A549 (cell line): Measurements from ENCODE around the gene TMEM250. TPM values are rescaled to one million over a fixed set of nuclear protein-coding genes. Genes with fewer than 3 reads are reported as not detected.

ENCODE experiments used
- ATAC-seq, 2 experiments: fragments of 200-7000 bp in 1 of 2; fragments of >200 bp in 1 of 2; cut with Nextera tagmentation in 1 of 2; cut with Tn5 transposase in 1 of 2; 3 replicates each; pipeline versions ENCODE4 v1.8.0 to v1.9.1; 2018 to 2020; ENCODE audit warnings: mild to moderate bottlenecking in 1 of 2, moderate library complexity in 1 of 2
- CTCF ChIA-PET: fragments of 300-600 bp; sonication (Branson Sonifier 250); formaldehyde crosslinking; extraction: SDS; loops from one replicate; lab custom pipeline; 2021; ENCODE audit warnings: antibody characterized with exemption, inconsistent platforms; lab: Yijun Ruan, JAX
- POLR2A ChIA-PET: fragments of 350-600 bp; formaldehyde crosslinking; extraction: SDS; loops from one replicate; lab custom pipeline; 2021; ENCODE audit warnings: antibody characterized with exemption, inconsistent platforms; lab: Yijun Ruan, JAX
- DNase-seq, 2 experiments: peaks; one replicate each; pipeline versions ENCODE4 v3.0.0 to v3.0.0-alpha.2; 2011 to 2016; ENCODE audit warnings: low read depth in 1 of 2, low spot score in 1 of 2
- FAIRE-seq: peaks from 2 replicates; lab custom pipeline; 2011; peaks lifted over from hg19 to GRCh38; lab: Jason Lieb, UNC
- H3K27ac ChIP-seq, 2 experiments: fragments of >200 bp; sonication (Bioruptor Twin); formaldehyde crosslinking; 3 replicates each; pipeline ENCODE4 v1.5.1; 2016 to 2017
- H3K4me1 ChIP-seq: fragments of >200 bp; sonication (Bioruptor Twin); formaldehyde crosslinking; 3 replicates; pipeline ENCODE4 v1.6.1; 2016
- H3K4me2 ChIP-seq: fragments of >200 bp; sonication (Bioruptor Twin); formaldehyde crosslinking; 3 replicates; pipeline ENCODE4 v1.6.1; 2016
- H3K4me3 ChIP-seq: fragments of >200 bp; sonication (Bioruptor Twin); formaldehyde crosslinking; 3 replicates; pipeline ENCODE4 v1.5.1; 2016
- H3K9me3 ChIP-seq: fragments of >200 bp; sonication (Bioruptor Twin); formaldehyde crosslinking; 3 replicates; pipeline ENCODE4 v1.6.1; 2016
- BHLHE40 ChIP-seq: IDR thresholded peaks from 2 replicates; pipeline ENCODE4 v1.6.1; 2012; ENCODE audit warnings: low read depth, low read length, inconsistent platforms
- CBX2 ChIP-seq: fragments of 200-600 bp; sonication (generic); IDR thresholded peaks from 2 replicates; pipeline ENCODE4 v1.6.1; 2016; ENCODE audit warnings: low read depth, mild to moderate bottlenecking, borderline replicate concordance
- CHD2 ChIP-seq: fragments of 150-350 bp; IDR thresholded peaks from 2 replicates; pipeline ENCODE4 v1.6.1; 2014; ENCODE audit warnings: low read length; ENCODE audit not compliant: partially characterized antibody
- CHD4 ChIP-seq: fragments of 200-600 bp; sonication (generic); IDR thresholded peaks from 2 replicates; pipeline ENCODE4 v1.6.1; 2016; ENCODE audit warnings: antibody characterized with exemption, mild to moderate bottlenecking, borderline replicate concordance
- E2F6 ChIP-seq: IDR thresholded peaks from 2 replicates; pipeline ENCODE4 v1.6.1; 2012; ENCODE audit warnings: low read depth, borderline replicate concordance
- EHF ChIP-seq: fragments of 250-450 bp; sonication (Bioruptor Pico); IDR thresholded peaks from 2 replicates; pipeline ENCODE4 v1.5.0; 2020; ENCODE audit warnings: mild to moderate bottlenecking
- FOSB ChIP-seq: fragments of 250-450 bp; sonication (Bioruptor Pico); IDR thresholded peaks from 2 replicates; pipeline ENCODE4 v1.5.0; 2020; ENCODE audit warnings: mild to moderate bottlenecking, moderate library complexity
- HEYL ChIP-seq: fragments of 250-450 bp; sonication (Bioruptor Pico); IDR thresholded peaks from 2 replicates; pipeline ENCODE4 v1.8.0; 2021; ENCODE audit warnings: mild to moderate bottlenecking, moderate library complexity
- HMGXB4 ChIP-seq: fragments of 250-450 bp; sonication (Bioruptor Pico); IDR thresholded peaks from 2 replicates; pipeline ENCODE4 v1.5.0; 2021; ENCODE audit warnings: mild to moderate bottlenecking, moderate library complexity, borderline replicate concordance
- HOXA7 ChIP-seq: fragments of 250-450 bp; sonication (Bioruptor Pico); IDR thresholded peaks from 2 replicates; pipeline ENCODE4 v1.5.0; 2020; ENCODE audit warnings: mild to moderate bottlenecking, moderate library complexity
- HOXB5 ChIP-seq: fragments of 250-450 bp; sonication (Bioruptor Pico); IDR thresholded peaks from 2 replicates; pipeline ENCODE4 v1.5.0; 2020; ENCODE audit warnings: mild to moderate bottlenecking, moderate library complexity
- JUN ChIP-seq, 2 experiments: fragments of >200 bp; sonication (Bioruptor Twin); formaldehyde crosslinking; IDR thresholded peaks; 2 replicates in 1 of 2; 3 replicates in 1 of 2; pipeline ENCODE4 v1.6.1; 2016 to 2017
- JUNB ChIP-seq: fragments of >200 bp; sonication (Bioruptor Twin); formaldehyde crosslinking; IDR thresholded peaks from 2 replicates; pipeline ENCODE4 v1.6.1; 2016
- MAFK ChIP-seq: fragments of 450-650 bp; IDR thresholded peaks from 2 replicates; pipeline ENCODE4 v1.6.1; 2014; ENCODE audit not compliant: partially characterized antibody
- MAZ ChIP-seq: fragments of 150-350 bp; IDR thresholded peaks from 2 replicates; pipeline ENCODE4 v1.6.1; 2014; ENCODE audit warnings: antibody characterized with exemption, low read depth, low read length, borderline replicate concordance
- NPAS2 ChIP-seq: fragments of 250-450 bp; sonication (Bioruptor Pico); IDR thresholded peaks from 2 replicates; pipeline ENCODE4 v1.8.0; 2022; ENCODE audit warnings: mild to moderate bottlenecking, moderate library complexity, borderline replicate concordance
- NR3C1 ChIP-seq: fragments of >200 bp; sonication (Bioruptor Twin); formaldehyde crosslinking; IDR thresholded peaks from 3 replicates; pipeline ENCODE4 v1.6.1; 2017
- POLR2AphosphoS2 ChIP-seq: conservative IDR thresholded peaks from 2 replicates; pipeline ENCODE4 v1.6.1; 2012; ENCODE audit warnings: low read length, improper control_type of control experiment, inconsistent platforms
- RFX5 ChIP-seq: fragments of 450-650 bp; IDR thresholded peaks from 2 replicates; pipeline ENCODE4 v1.7.1; 2014; ENCODE audit warnings: antibody characterized with exemption, mild to moderate bottlenecking, moderate library complexity
- SREBF2 ChIP-seq: fragments of 450-650 bp; IDR thresholded peaks from 2 replicates; pipeline ENCODE4 v1.6.1; 2014; ENCODE audit warnings: mild to moderate bottlenecking, moderate library complexity
- ZC3H11A ChIP-seq: fragments of 450-650 bp; IDR thresholded peaks from 2 replicates; pipeline ENCODE4 v1.6.1; 2014; ENCODE audit warnings: antibody characterized with exemption, mild to moderate bottlenecking
- ZFP36 ChIP-seq: fragments of 450-650 bp; IDR thresholded peaks from 2 replicates; pipeline ENCODE4 v1.6.1; 2014; ENCODE audit warnings: borderline replicate concordance; ENCODE audit not compliant: partially characterized antibody
- ZNF302 ChIP-seq: fragments of 250-450 bp; sonication (Bioruptor Pico); IDR thresholded peaks from 2 replicates; pipeline ENCODE4 v1.9.0; 2021; ENCODE audit warnings: inconsistent platforms, mild to moderate bottlenecking, moderate library complexity
- whole genome bisulfite sequencing: methylation state at CpG from one replicate; pipeline ENCODE4 v1.1.6; 2017; ENCODE audit errors: missing lambda C conversion rate; 5-methylcytosine and 5-hydroxymethylcytosine counted together
- polyA plus RNA-seq, 4 experiments: library from polyadenylated mRNA; depleted of rRNA in 3 of 4; stranded (reverse); fragments of >200 nt; fragmentation: RNase III in 1 of 4; extraction: RNeasy Plus Mini Kit Qiagen cat#74134 plus additional on column Dnase treatment in 1 of 4; gene quantifications; 2 replicates in 3 of 4; 3 replicates in 1 of 4; pipeline ENCODE4 v1.2.3, GENCODE V29; 2011 to 2017
- TF ChIP-seq, protein P1 (sequence below): fragments of 250-450 bp; sonication (Bioruptor Pico); IDR thresholded peaks from 2 replicates; pipeline ENCODE4 v1.5.0; 2020; ENCODE audit warnings: low read depth, mild to moderate bottlenecking, moderate library complexity
- TF ChIP-seq, protein P2 (sequence below): fragments of >200 bp; sonication (Bioruptor Twin); formaldehyde crosslinking; IDR thresholded peaks from 3 replicates; pipeline ENCODE4 v1.5.1; 2016

TMEM250 gene
- polyA plus RNA-seq, 2 of the 4 experiments (the other 2 are of a cell fraction) = 13.0 to 35.2 TPM

DNA sequence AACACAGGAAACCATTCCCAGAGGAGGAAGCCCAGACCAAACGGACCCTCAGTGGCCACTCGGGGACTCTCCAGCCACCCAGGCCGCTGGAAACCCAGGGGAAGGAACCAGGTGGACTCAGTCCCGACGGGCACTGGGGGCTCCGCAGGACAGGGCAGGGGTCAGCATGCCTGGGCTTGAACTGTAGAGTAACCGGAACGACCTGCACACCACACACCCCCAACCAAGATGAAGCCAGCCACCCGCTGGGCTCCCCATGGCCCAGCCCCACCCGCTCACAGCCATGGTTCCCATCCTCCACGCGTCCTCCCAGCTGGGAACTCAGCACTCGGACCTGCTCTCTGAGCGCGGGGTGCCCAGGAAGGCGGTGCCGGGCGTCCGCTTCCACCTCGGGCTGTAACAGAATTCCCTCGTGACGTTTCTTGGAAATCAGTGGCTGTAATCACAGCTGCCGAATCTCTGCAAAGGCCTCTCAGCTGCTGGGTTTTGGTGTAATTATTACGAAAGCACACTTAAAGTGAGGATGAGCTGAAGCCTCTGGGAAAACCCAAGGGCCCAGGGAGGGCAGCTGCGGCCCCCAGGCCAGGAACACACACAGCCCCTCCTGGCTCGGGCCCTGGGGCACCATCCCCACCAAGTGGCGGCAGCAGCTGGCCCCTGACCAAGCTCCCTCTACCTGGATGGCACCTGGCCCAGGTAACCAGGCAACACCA is 37.4 kb downstream of the TMEM250 start:
- CTCF ChIA-PET = interaction anchor here (2.0 to 3.6 kb wide), 2 partner anchors 10 to 42 kb away, joined by 9 to 27 read pairs; no protein-coding TSS in a partner anchor
- WGBS = 82% methylated on average over 23 of the region's 27 CpGs
- no peaks in the 10 kb centered on the region for H3K9me3 ChIP-seq
- no peak for FAIRE-seq
- H3K4me1 ChIP-seq = peaks cover 31% of the 10 kb centered on the region
- ATAC-seq = no peak
- TF ChIP-seq, protein P1, sequence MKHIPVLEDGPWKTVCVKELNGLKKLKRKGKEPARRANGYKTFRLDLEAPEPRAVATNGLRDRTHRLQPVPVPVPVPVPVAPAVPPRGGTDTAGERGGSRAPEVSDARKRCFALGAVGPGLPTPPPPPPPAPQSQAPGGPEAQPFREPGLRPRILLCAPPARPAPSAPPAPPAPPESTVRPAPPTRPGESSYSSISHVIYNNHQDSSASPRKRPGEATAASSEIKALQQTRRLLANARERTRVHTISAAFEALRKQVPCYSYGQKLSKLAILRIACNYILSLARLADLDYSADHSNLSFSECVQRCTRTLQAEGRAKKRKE = no peak
- TF ChIP-seq MAFK (no peak), BHLHE40 (no peak), EHF (CRISPR knock-in tag) (no peak), ZC3H11A (no peak), SREBF2 (no peak), CBX2 (no peak)
- no peak overlapping the region for H3K4me3 ChIP-seq
- POLR2A ChIA-PET = no interaction called here
- no peak for DNase-seq
- no peak overlapping the region; a peak in 1 of 6 replicates for H3K27ac ChIP-seq
- H3K4me2 ChIP-seq = no peak overlapping the region

- ChIA-PET CTCF (interaction anchor here (0.7 to 3.6 kb wide), 4 partner anchors 10 to 113 kb away, joined by 3 to 27 read pairs (median 10); no protein-coding TSS in a partner anchor), POLR2A (no interaction called here)
- H3K4me1 ChIP-seq = peaks cover 31% of the 10 kb centered on the region
- ATAC-seq (no peak), FAIRE-seq (no peak), DNase-seq (no peak)
- H3K4me3 ChIP-seq = no peak overlapping the region
- H3K27ac ChIP-seq = no peak overlapping the region; a peak in 1 of 6 replicates
- no peaks in the 10 kb centered on the region for H3K9me3 ChIP-seq
- TF ChIP-seq FOSB (CRISPR knock-in tag) (no peak), ZFP36 (no peak)
- TF ChIP-seq, protein P2, sequence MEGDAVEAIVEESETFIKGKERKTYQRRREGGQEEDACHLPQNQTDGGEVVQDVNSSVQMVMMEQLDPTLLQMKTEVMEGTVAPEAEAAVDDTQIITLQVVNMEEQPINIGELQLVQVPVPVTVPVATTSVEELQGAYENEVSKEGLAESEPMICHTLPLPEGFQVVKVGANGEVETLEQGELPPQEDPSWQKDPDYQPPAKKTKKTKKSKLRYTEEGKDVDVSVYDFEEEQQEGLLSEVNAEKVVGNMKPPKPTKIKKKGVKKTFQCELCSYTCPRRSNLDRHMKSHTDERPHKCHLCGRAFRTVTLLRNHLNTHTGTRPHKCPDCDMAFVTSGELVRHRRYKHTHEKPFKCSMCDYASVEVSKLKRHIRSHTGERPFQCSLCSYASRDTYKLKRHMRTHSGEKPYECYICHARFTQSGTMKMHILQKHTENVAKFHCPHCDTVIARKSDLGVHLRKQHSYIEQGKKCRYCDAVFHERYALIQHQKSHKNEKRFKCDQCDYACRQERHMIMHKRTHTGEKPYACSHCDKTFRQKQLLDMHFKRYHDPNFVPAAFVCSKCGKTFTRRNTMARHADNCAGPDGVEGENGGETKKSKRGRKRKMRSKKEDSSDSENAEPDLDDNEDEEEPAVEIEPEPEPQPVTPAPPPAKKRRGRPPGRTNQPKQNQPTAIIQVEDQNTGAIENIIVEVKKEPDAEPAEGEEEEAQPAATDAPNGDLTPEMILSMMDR = no peak
- 86% methylated on average over 13 of the region's 23 CpGs for WGBS
- H3K4me2 ChIP-seq = no peak overlapping the region
These were observed 38.0 kb downstream of the TMEM250 start for GRCh38 chr9:136080716-136081112.

- POLR2A ChIA-PET = no interaction called here
- WGBS = 89% methylated on average over 3 of the region's 6 CpGs
- Histone ChIP-seq H3K27ac (peak overlapping the region; percentile 52 to 77; a peak in 5 of 6 replicates), H3K4me2 (peak overlapping the region; percentile 63), H3K4me1 (peaks cover 31% of the 10 kb centered on the region), H3K4me3 (no peak overlapping the region), H3K9me3 (no peaks in the 10 kb centered on the region)
- CTCF ChIA-PET = interaction anchor here (0.7 to 3.6 kb wide), 7 partner anchors 7 to 112 kb away, joined by 3 to 27 read pairs (median 5); no protein-coding TSS in a partner anchor
- FAIRE-seq (no peak), DNase-seq (no peak), ATAC-seq (peak; percentile 35 to 42; a peak in 5 of 6 replicates)
- TF ChIP-seq POLR2AphosphoS2 = no peak
- TF ChIP-seq HOXA7 = no peak
- no peak for TF ChIP-seq CHD2
- no peak for TF ChIP-seq RFX5
- TF ChIP-seq HOXB5 = no peak
- no peak for TF ChIP-seq ZNF302 (CRISPR knock-in tag)
- TF ChIP-seq NPAS2 = no peak
- TF ChIP-seq ZC3H11A = no peak
- TF ChIP-seq HEYL (CRISPR knock-in tag) = no peak
- no peak for TF ChIP-seq SREBF2
- TF ChIP-seq CHD4 = no peak
- TF ChIP-seq MAZ = no peak
- no peak for TF ChIP-seq HMGXB4
- no peak for TF ChIP-seq NR3C1
- no peak for TF ChIP-seq JUNB
- TF ChIP-seq, protein P1 = no peak
- TF ChIP-seq JUN (IDR thresholded peaks at IDR 0.05) = no peak
- no peak for TF ChIP-seq EHF (CRISPR knock-in tag)
- no peak for TF ChIP-seq E2F6
These were observed 38.8 kb downstream of the TMEM250 start for GRCh38 chr9:136079916-136080246.
